B cell (primary cell): ENCODE measurements around the gene CMPK1.

Experiments used
- CTCF ChIP-seq: fragments of 200-600 bp; IDR thresholded peaks from one replicate; pipeline ENCODE4 v1.8.0; 2022; ENCODE audit warnings: antibody characterized with exemption, mild to moderate bottlenecking
- EZH2 ChIP-seq: IDR thresholded peaks from 2 replicates; pipeline ENCODE4 v1.6.1; 2012; ENCODE audit warnings: borderline replicate concordance, low read depth, mild to moderate bottlenecking, moderate library complexity, low read length; ENCODE audit not compliant: insufficient read depth, poor library complexity, severe bottlenecking

DNA sequence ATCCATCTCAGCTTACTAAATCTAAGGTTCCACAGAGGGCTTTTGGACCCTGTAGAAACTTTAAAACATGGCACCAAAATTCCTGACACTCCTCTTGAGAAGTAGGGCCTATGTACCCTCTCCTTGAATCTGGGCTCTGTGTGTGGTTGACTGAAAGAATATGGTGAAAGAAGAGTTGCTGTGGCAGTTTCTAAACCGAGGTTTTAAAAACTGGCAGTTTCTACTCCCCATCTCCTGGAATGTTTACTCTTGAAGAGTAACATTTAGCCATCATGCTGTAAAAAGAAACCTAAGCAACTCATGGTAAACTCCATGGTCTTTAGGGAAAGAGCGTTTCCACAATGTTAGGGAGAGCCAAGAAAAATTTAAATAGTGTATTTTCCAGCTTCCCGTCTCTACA lies 4.6 kb upstream of the CMPK1 start:
- no peak for TF ChIP-seq CTCF
- TF ChIP-seq EZH2 = no peak
